ENCODE data around the gene COL4A2.

GRCh38 chr13:110557610-110558305 is 250.7 kb downstream of the COL4A2 start:
- TF ChIP-seq POLR2AphosphoS5 (IDR thresholded peaks at IDR 0.05; ENCODE audit: low read depth, low read length) (no peak), POLR2A (IDR thresholded peaks at IDR 0.05; ENCODE audit: low read depth, low read length) (no peak)
